Kidney (tissue), 14 donors: ENCODE measurements around the gene PPP6R2. TPM values are rescaled to one million over a fixed set of nuclear protein-coding genes. Genes with fewer than 3 reads are reported as not detected.

Experiments used
- DNase-seq, 5 donors: peaks; one replicate each; pipeline ENCODE4 v3.0.0-alpha.2; 2013 to 2020
- FAIRE-seq: peaks from 2 replicates; lab custom pipeline; 2012; peaks lifted over from hg19 to GRCh38; lab: Jason Lieb, UNC
- H3K27ac ChIP-seq, 2 donors: one replicate each; pipeline ENCODE4 v1.7.0; 2013; ENCODE audit warnings: low read depth in 2 of 2, low read length in 2 of 2, inconsistent platforms in 1 of 2
- H3K27me3 ChIP-seq: one replicate; pipeline ENCODE4 v1.7.1; 2013; ENCODE audit warnings: low read length, inconsistent platforms; ENCODE audit not compliant: control insufficient read depth, insufficient read depth
- H3K36me3 ChIP-seq, 3 donors: one replicate each; pipeline versions ENCODE4 v1.7.0 to v1.7.1; 2013; ENCODE audit warnings: low read length in 3 of 3, control low read depth in 1 of 3, inconsistent platforms in 1 of 3; ENCODE audit not compliant: insufficient read depth in 3 of 3, control insufficient read depth in 2 of 3
- H3K4me1 ChIP-seq, 3 donors: one replicate each; pipeline versions ENCODE4 v1.7.0 to v1.7.1; 2013; ENCODE audit warnings: low read length in 3 of 3, inconsistent platforms in 1 of 3, low read depth in 1 of 3; ENCODE audit not compliant: control insufficient read depth in 2 of 3, insufficient read depth in 2 of 3
- H3K4me3 ChIP-seq, 3 donors: one replicate each; pipeline versions ENCODE4 v1.7.0 to v1.8.1; 2013; ENCODE audit warnings: low read length in 3 of 3, control low read depth in 1 of 3, inconsistent platforms in 1 of 3
- H3K9ac ChIP-seq, 3 donors: one replicate each; pipeline versions ENCODE4 v1.7.0 to v1.7.1; 2013; ENCODE audit warnings: low read length in 3 of 3, control low read depth in 1 of 3, inconsistent platforms in 1 of 3
- H3K9me3 ChIP-seq, 3 donors: one replicate each; pipeline versions ENCODE4 v1.7.0 to v1.7.1; 2013; ENCODE audit warnings: low read length in 3 of 3, control low read depth in 1 of 3, inconsistent platforms in 1 of 3; ENCODE audit not compliant: control insufficient read depth in 2 of 3, insufficient read depth in 1 of 3
- CTCF ChIP-seq: IDR thresholded peaks from 3 replicates; pipeline ENCODE4 v1.5.1; 2012; ENCODE audit warnings: mild to moderate bottlenecking, moderate library complexity, borderline replicate concordance; ENCODE audit not compliant: insufficient read depth; ENCODE audit errors: extremely low read depth
- intact Hi-C: fragments of 100-400 bp; cut with DNase I; formaldehyde crosslinking; loops from one replicate; pipeline ENCODE4 v1.11.1; 2022
- polyA plus RNA-seq: library from polyadenylated mRNA; stranded (reverse); fragments of 350-450 nt; fragmentation: Illumina TruSeq; extraction: RNeasy Lipid Tissue Mini Kit (QIAGEN cat#74804); gene quantifications from one replicate; pipeline ENCODE4 v1.2.3, GENCODE V29; 2014; ENCODE audit warnings: low read depth, low replicate concordance; ENCODE audit not compliant: insufficient read depth
- total RNA-seq: library from RNA; stranded (reverse); fragmentation: NEBNext Ultra II Directional; extraction: Animal tissue kit (Norgen Biotek cat#: 25700); gene quantifications from one replicate; pipeline ENCODE4 v1.2.1, GENCODE V29; 2021
- donor health status: control.
- donor health status: control.
- donor health status: control.
- donor health status: control.
- donor health status: control.
- donor health status: DM: yes; HTN: yes; CAD: no.
- donor health status: Normal renal cell carcinoma (clear cell type).

The PPP6R2 gene
- total and polyA plus RNA-seq, 2 donors from 2014 or later = 39.4 to 53.8 TPM

- Histone ChIP-seq H3K9me3 (no peaks in the 10 kb centered on the region), H3K36me3 (no peaks in the 10 kb centered on the region), H3K27me3 (peaks cover 8% of the 10 kb centered on the region), H3K4me1 (peaks cover 0 to 7% (median 0%) of the 10 kb centered on the region in 3 donors), H3K27ac (no peak overlapping the region), H3K9ac (no peak overlapping the region), H3K4me3 (no peak overlapping the region)
- DNase-seq (no peak), FAIRE-seq (no peak)
- intact Hi-C loops = no loop called here
- TF ChIP-seq CTCF = no peak
Observed at GRCh38 chr22:50479721-50480120, 136.6 kb downstream of the PPP6R2 start.

GRCh38 chr22:50481045-50481439 lies 137.9 kb downstream of the PPP6R2 start:
- H3K27ac ChIP-seq = no peak overlapping the region
- peaks cover 8% of the 10 kb centered on the region for H3K27me3 ChIP-seq
- no peaks in the 10 kb centered on the region for H3K36me3 ChIP-seq
- no peak for FAIRE-seq
- no peak overlapping the region for H3K9ac ChIP-seq
- peak overlapping the region in 1 of 3 donors; percentile 59 for H3K4me3 ChIP-seq
- TF ChIP-seq CTCF = no peak
- H3K9me3 ChIP-seq = no peaks in the 10 kb centered on the region
- intact Hi-C loops = no loop called here
- no peak for DNase-seq
- H3K4me1 ChIP-seq = peaks cover 0 to 7% (median 0%) of the 10 kb centered on the region in 3 donors

GRCh38 chr22:50481440-50482106 lies 138.4 kb downstream of the PPP6R2 start, which contains the start of gene ADM2:
TSS of gene ADM2 (plus strand) at chr22:50481543. CDS start at chr22:50481848, 305 bp downstream.
- DNase-seq (peak in 4 of 5 donors; percentile 48 to 84 (median 59)), FAIRE-seq (no peak)
- peak within 1 kb of the TSS in 1 of 2 donors; percentile 22 for H3K27ac ChIP-seq
- peaks cover 0 to 7% (median 0%) of the 10 kb centered on the region in 3 donors for H3K4me1 ChIP-seq
- TF ChIP-seq CTCF = no peak
- intact Hi-C loops = no loop called here
- no peaks in the 10 kb centered on the region for H3K36me3 ChIP-seq
- peak within 1 kb of the TSS in 2 of 3 donors; percentile 48 to 59 for H3K4me3 ChIP-seq
- no peak within 1 kb of the TSS for H3K9ac ChIP-seq
- no peaks in the 10 kb centered on the region for H3K9me3 ChIP-seq
- peaks cover 8% of the 10 kb centered on the region for H3K27me3 ChIP-seq
